ENCODE measurements around the gene LDHD.

DNA sequence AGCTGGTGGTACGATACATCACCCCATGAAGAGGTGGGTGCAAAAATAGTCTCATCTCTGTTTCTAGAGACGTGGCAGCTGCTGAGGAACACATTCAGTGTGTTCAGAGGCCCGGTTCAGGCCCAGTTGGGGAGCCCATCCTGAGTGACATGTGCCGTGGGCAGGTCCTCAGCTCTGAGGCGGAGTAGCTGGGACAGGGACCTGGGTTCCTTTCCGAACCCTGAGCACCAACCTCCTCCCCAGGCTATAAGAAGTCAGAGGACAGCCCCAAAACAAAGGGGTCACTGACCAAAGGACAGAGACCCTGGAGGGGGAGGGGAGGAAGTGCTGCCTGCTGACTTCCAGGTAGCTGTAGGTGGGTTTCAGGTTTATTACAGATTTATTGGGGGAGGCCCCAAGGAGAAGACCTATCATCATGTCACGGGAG, 5.1 kb downstream of the LDHD start:
- TF ChIP-seq POLR2A (IDR thresholded peaks at IDR 0.05; ENCODE audit: low read length): no peak
- TF ChIP-seq GATA1 (IDR thresholded peaks at IDR 0.05; ENCODE audit: low read depth, low read length): no peak
